ENCODE measurements around the gene CRAT.

The CRAT gene

GRCh38 chr9:129075996-129076639, 34.5 kb downstream of the CRAT start:
- ATAC-seq (ENCODE audit: insufficient read depth, low read depth) = no peak
- H3K36me3 ChIP-seq (ENCODE audit: insufficient read depth, low read length) = no peaks in the 10 kb centered on the region
- no peak for DNase-seq
- peaks cover 19% of the 10 kb centered on the region for H3K4me1 ChIP-seq (ENCODE audit: insufficient read depth, low read length)
- H3K9ac ChIP-seq (ENCODE audit: low read depth, low read length) = no peak overlapping the region
- H3K9me3 ChIP-seq (ENCODE audit: insufficient read depth, low read length, severe bottlenecking) = no peaks in the 10 kb centered on the region
- H3K4me2 ChIP-seq (ENCODE audit: insufficient read depth, low read length) = no peak overlapping the region
- TF ChIP-seq CTCF (IDR thresholded peaks at IDR 0.05; ENCODE audit: borderline replicate concordance, extremely low read depth, low read length, poor library complexity, severe bottlenecking) = no peak
- no peak for TF ChIP-seq EZH2 (IDR thresholded peaks at IDR 0.05; ENCODE audit: borderline replicate concordance, low read depth, low read length, severe bottlenecking)
- H4K20me1 ChIP-seq (ENCODE audit: insufficient read depth, low read length) = no peaks in the 10 kb centered on the region; the same call in 1 of the 2 replicates
- H3K4me3 ChIP-seq (ENCODE audit: low read depth in 1 of 2, low read length in 2 of 2) = no peak overlapping the region
- H3K79me2 ChIP-seq (ENCODE audit: insufficient read depth, low read length) = no peaks in the 10 kb centered on the region
- no peak overlapping the region for H3K27ac ChIP-seq (ENCODE audit: low read length)
- no peak overlapping the region for H2AFZ ChIP-seq (ENCODE audit: low read depth, low read length)
- no peaks in the 10 kb centered on the region for H3K27me3 ChIP-seq (ENCODE audit: insufficient read depth, low read length, poor library complexity)

- Histone ChIP-seq H3K4me1 (ENCODE audit: insufficient read depth, low read length) (peaks cover 3% of the 10 kb centered on the region; the same call in 1 of the 2 replicates), H4K20me1 (ENCODE audit: insufficient read depth, low read length) (no peaks in the 10 kb centered on the region; the same call in 1 of the 2 replicates), H3K4me3 (ENCODE audit: low read depth in 1 of 2, low read length in 2 of 2) (no peak overlapping the region), H3K79me2 (ENCODE audit: insufficient read depth, low read length) (no peaks in the 10 kb centered on the region), H3K4me2 (ENCODE audit: insufficient read depth, low read length) (no peak overlapping the region), H3K9me3 (ENCODE audit: insufficient read depth, low read length, severe bottlenecking) (no peaks in the 10 kb centered on the region), H3K27me3 (ENCODE audit: insufficient read depth, low read length, poor library complexity) (no peaks in the 10 kb centered on the region), H2AFZ (ENCODE audit: low read depth, low read length) (no peak overlapping the region), H3K27ac (ENCODE audit: low read length) (no peak overlapping the region), H3K36me3 (ENCODE audit: insufficient read depth, low read length) (peaks cover 8% of the 10 kb centered on the region), H3K9ac (ENCODE audit: low read depth, low read length) (no peak overlapping the region)
- TF ChIP-seq EZH2 (IDR thresholded peaks at IDR 0.05; ENCODE audit: borderline replicate concordance, low read depth, low read length, severe bottlenecking) (no peak), CTCF (IDR thresholded peaks at IDR 0.05; ENCODE audit: borderline replicate concordance, extremely low read depth, low read length, poor library complexity, severe bottlenecking) (no peak)
- no peak for DNase-seq
- no peak for ATAC-seq (ENCODE audit: insufficient read depth, low read depth)
These were observed 36.5 kb downstream of the CRAT start for GRCh38 chr9:129074106-129074505.

GRCh38 chr9:129073404-129073803, 37.2 kb downstream of the CRAT start:
- no peak overlapping the region for H2AFZ ChIP-seq (ENCODE audit: low read depth, low read length)
- no peaks in the 10 kb centered on the region for H3K79me2 ChIP-seq (ENCODE audit: insufficient read depth, low read length)
- no peak overlapping the region for H3K4me3 ChIP-seq (ENCODE audit: low read depth in 1 of 2, low read length in 2 of 2)
- no peak overlapping the region for H3K9ac ChIP-seq (ENCODE audit: low read depth, low read length)
- H3K4me2 ChIP-seq (ENCODE audit: insufficient read depth, low read length) = no peak overlapping the region
- DNase-seq = no peak
- no peaks in the 10 kb centered on the region for H3K4me1 ChIP-seq (ENCODE audit: insufficient read depth, low read length)
- peaks cover 13% of the 10 kb centered on the region for H3K36me3 ChIP-seq (ENCODE audit: insufficient read depth, low read length)
- no peaks in the 10 kb centered on the region for H3K9me3 ChIP-seq (ENCODE audit: insufficient read depth, low read length, severe bottlenecking)
- H3K27me3 ChIP-seq (ENCODE audit: insufficient read depth, low read length, poor library complexity) = no peaks in the 10 kb centered on the region
- TF ChIP-seq CTCF (IDR thresholded peaks at IDR 0.05; ENCODE audit: borderline replicate concordance, extremely low read depth, low read length, poor library complexity, severe bottlenecking) (no peak), EZH2 (IDR thresholded peaks at IDR 0.05; ENCODE audit: borderline replicate concordance, low read depth, low read length, severe bottlenecking) (no peak)
- ATAC-seq (ENCODE audit: insufficient read depth, low read depth) = no peak
- H3K27ac ChIP-seq (ENCODE audit: low read length) = no peak overlapping the region
- no peaks in the 10 kb centered on the region; the same call in 1 of the 2 replicates for H4K20me1 ChIP-seq (ENCODE audit: insufficient read depth, low read length)
